GM12892 (cell line): ENCODE results near the gene ABT1.

Experiments
- POLR2AphosphoS5 ChIP-seq: IDR thresholded peaks from 2 replicates; pipeline ENCODE4 v1.6.1; 2011; ENCODE audit warnings: low read depth, low read length, control low read depth
- TAF1 ChIP-seq: IDR thresholded peaks from 2 replicates; pipeline ENCODE4 v1.6.1; 2011; ENCODE audit warnings: low read depth, mild to moderate bottlenecking, control low read depth, low read length, borderline replicate concordance

DNA sequence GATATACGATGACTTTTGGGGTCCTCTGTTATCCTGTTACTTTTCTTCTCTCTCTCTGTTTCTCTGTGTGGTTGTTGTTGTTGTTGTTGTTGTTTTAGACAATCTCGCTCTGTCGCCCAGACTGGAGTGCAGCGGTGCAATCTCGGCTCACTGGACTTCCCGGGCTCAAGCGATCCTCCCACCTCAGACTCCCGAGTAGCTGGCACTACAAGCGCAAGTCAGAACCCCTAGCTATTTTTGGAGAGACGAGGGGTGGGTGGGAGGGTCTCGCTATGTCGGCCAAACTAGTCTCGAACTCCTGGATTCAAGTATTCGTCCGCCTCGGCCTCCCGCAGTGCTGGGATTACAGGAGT is 19.1 kb upstream of the ABT1 start:
- no peak for TF ChIP-seq POLR2AphosphoS5
- TF ChIP-seq TAF1: no peak
